22Rv1 (cell line): ENCODE results near the gene PTPRR.

Experiments
- CTCF ChIP-seq: fragments of 450-650 bp; IDR thresholded peaks from 2 replicates; pipeline ENCODE4 v1.5.1; 2017; ENCODE audit warnings: mild to moderate bottlenecking
- ZFX ChIP-seq: fragments of 450-650 bp; IDR thresholded peaks from 2 replicates; pipeline ENCODE4 v1.6.1; 2017; ENCODE audit warnings: antibody characterized with exemption, borderline replicate concordance

GRCh38 chr12:70920891-70921290 lies 353 bp upstream of the PTPRR start:
- TF ChIP-seq CTCF (no peak), ZFX (no peak)
